Activated naive CD8-positive, alpha-beta T cell treated with anti-CD3 and anti-CD28 coated beads, Interleukin-2, amount 50 U/mL, for 16 hours (primary cell): ENCODE results near the gene CX3CL1.
A peak's percentile ranks its signal among the peaks of the same experiment; 100 is the strongest.
"Not testable (repeated sequence)": the region's sequence is repeated elsewhere in the genome, so short reads cannot be mapped to it uniquely, and the experiment has no call there.

Source experiments
- DNase-seq: peaks from one replicate; pipeline ENCODE4 v3.0.0-alpha.2; 2020; ENCODE audit warnings: low read depth, low spot score

The CX3CL1 gene

GRCh38 chr16:57357330-57358085 is 14.8 kb upstream of the CX3CL1 start:
- no peak for DNase-seq

- DNase-seq, result no peak
Measured at GRCh38 chr16:57358086-57358420, 14.2 kb upstream of the CX3CL1 start.

DNA sequence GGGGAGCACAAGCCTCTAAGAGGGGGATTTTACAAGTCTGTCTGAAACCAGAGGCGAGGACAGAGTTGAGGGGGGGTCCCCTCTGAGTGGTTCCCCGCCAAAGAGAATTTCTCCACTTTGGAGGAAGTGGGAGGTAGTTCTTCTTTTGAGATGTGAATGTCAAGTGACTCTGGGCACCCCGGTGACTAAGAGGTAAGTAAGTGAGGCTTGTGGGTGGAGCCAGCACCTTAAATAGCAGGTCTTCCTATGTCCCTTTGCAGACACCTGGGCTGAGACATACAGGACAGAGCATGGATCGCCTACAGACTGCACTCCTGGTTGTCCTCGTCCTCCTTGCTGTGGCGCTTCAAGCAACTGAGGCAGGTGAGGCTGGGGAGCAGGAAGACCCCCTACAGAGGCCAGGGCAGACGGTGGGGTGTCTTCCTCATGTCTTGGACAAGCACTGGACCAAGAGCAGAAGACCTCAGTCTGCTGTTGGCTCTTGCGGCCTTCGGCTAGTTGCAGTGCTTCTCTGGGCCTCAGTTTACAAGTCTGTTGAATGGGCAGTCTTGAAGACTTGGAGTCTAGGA is 13.7 kb upstream of the CX3CL1 start, which contains the start of gene CCL22:
Gene CCL22 (plus strand): TSS at position 257 of the 569 bp plus-strand sequence. CDS start 34 bp downstream, at position 291.
- no peak for DNase-seq

DNA sequence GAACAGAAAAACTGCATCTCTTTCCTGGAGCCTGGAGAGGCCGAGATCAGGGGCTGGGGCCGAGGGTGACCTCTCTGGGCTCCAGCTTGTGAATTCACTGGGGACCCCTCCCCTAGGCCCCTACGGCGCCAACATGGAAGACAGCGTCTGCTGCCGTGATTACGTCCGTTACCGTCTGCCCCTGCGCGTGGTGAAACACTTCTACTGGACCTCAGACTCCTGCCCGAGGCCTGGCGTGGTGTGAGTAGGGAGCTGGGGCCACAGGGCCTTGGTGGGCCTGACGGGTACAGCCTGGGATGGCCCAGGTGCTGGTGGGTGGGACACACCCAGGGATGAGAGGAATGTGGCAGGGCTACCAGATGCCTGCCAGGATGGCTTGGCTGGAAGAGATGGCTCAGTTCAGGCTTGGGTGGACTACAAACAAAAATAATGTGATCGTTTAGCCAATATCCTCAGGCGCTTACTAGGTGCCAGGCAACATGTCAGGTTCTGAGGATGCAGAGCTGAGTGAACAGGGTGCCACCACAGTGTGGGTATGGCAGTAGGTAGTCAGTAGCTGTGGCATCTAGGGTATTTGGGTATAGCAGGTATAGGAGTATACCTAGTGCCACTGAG is 11.9 kb upstream of the CX3CL1 start:
- no peak for DNase-seq

- no peak for DNase-seq
Measured at GRCh38 chr16:57361404-57361803, 10.9 kb upstream of the CX3CL1 start.

DNA sequence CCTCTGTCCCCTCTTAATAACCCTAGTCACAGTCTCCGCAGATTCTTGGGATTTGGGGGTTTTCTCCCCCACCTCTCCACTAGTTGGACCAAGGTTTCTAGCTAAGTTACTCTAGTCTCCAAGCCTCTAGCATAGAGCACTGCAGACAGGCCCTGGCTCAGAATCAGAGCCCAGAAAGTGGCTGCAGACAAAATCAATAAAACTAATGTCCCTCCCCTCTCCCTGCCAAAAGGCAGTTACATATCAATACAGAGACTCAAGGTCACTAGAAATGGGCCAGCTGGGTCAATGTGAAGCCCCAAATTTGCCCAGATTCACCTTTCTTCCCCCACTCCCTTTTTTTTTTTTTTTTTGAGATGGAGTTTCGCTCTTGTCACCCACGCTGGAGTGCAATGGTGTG is 8.1 kb upstream of the CX3CL1 start:
- no peak for DNase-seq

GRCh38 chr16:57366544-57367040 is 5.7 kb upstream of the CX3CL1 start:
- DNase-seq, result no peak

DNA sequence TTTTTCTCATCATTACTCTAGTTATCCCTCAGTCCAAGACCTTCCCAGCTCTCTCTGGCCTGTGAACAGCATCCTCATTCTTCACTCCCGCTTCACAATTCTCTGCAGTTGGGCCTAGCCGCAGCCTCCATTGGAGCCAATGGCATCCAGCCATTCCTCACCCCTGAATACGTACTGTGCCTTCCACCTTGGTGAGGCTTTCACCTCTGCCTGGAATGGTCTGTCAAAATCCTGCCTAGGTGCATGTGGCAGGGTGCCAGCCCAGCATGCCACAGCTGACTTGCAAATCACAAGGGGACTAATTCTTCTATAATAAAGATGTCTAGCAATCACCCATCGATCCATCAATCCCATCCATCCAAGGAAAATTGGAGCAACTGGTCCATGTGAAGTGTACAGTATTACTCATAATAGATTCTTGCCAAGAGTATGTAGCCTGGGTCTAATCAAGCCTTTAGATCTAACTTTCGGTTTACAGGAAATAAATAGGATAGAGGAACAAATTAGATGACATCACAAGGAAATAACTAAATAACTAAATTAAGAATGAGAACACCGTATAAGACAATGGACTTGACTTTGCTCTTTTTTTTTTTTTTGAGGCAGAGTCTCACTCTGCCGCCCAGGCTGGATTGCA is 5.1 kb upstream of the CX3CL1 start:
- DNase-seq, result no peak

GRCh38 chr16:57371494-57372371 is 557 bp upstream of the CX3CL1 start:
- DNase-seq, result no peak

- no peak for DNase-seq
Measured at GRCh38 chr16:57373117-57373947, 1.0 kb downstream of the CX3CL1 start.

- no peak for DNase-seq
Measured at GRCh38 chr16:57374067-57374534, 1.8 kb downstream of the CX3CL1 start.

- DNase-seq, result not testable (repeated sequence)
Measured at GRCh38 chr16:57374925-57375465, 2.7 kb downstream of the CX3CL1 start.

- no peak for DNase-seq
Measured at GRCh38 chr16:57376313-57376818, 4.1 kb downstream of the CX3CL1 start.

- peak; percentile 3 for DNase-seq
Measured at GRCh38 chr16:57377080-57377841, 5.0 kb downstream of the CX3CL1 start.

DNA sequence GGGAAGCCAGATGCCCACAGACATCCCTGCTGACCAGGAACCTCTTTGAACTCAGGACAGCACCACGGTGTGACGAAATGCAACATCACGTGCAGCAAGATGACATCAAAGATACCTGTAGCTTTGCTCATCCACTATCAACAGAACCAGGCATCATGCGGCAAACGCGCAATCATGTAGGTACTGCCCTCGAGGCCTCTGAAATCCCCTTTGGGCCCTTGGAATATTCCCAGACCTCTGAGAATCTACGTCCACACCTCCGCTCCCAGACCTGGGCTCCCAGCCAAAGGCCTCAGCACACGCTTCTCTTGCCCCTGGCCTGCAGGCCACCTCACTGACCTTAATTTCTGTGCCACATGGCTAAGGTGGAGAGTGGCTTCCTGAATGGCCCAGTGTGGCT is 7.3 kb downstream of the CX3CL1 start:
- no peak for DNase-seq

DNA sequence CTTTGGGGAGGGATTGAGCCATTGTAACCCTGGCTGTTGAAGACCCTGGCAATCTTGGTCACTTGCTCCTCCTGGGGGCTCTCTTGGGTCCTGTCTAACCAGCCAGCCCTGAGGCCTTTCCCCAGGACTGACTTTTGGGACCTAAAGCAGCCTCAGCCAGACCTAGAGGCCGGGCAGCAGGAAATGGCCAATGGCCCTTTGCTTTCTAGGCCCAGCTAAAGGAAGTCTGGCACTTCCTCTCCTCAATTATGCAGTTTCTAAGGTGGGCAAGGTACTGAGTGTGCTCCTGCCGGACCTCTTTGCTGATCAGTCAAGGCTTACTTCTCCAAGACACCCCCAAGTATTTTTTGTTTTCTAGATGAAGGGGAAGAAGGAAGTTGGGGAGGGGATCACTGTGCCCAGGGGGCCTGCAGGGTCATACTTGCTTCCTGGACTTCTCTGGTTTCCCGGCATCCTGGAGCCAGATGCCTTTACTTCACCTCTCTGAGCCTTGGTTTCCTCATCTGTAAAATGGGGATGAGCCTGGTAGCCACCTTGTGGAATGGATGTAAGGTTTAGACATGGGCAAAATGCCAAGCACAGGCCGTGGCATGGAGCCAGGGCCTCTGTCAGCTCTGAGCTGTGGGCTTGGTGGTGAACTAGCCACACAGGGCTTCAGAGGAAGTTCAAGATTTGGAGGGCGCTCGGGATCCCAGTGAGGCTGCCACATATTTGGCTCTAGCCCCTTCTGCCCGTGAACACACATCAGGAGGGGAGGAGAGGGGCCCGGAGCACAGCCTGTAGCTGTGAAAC is 8.6 kb downstream of the CX3CL1 start:
- DNase-seq, result no peak

DNA sequence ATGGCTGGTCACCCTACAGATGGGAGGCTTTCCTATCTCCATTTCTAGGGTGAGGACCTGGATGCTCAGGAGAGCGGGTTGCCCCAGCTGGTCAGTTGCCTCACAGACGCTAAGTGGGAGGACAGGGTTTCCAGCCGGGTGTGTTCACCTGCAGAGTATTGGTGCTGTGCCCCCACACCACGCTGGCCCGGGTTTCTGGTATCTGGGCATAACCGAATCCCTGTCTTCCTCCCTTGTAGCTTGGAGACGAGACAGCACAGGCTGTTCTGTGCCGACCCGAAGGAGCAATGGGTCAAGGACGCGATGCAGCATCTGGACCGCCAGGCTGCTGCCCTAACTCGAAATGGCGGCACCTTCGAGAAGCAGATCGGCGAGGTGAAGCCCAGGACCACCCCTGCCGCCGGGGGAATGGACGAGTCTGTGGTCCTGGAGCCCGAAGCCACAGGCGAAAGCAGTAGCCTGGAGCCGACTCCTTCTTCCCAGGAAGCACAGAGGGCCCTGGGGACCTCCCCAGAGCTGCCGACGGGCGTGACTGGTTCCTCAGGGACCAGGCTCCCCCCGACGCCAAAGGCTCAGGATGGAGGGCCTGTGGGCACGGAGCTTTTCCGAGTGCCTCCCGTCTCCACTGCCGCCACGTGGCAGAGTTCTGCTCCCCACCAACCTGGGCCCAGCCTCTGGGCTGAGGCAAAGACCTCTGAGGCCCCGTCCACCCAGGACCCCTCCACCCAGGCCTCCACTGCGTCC is 9.7 kb downstream of the CX3CL1 start:
- no peak for DNase-seq
